A673 (cell line): Measurements from ENCODE around the gene USP14.

Experiments used
- EZH2 ChIP-seq: fragments of 200-600 bp; sonication (generic); IDR thresholded peaks from 2 replicates; pipeline ENCODE4 v1.6.1; 2017; ENCODE audit warnings: borderline replicate concordance, low read depth, mild to moderate bottlenecking, mixed read lengths, antibody characterized with exemption, low read length; ENCODE audit not compliant: poor library complexity, severe bottlenecking
- TF ChIP-seq, protein P1 (sequence below): fragments of 300-800, 200-600 bp; sonication (generic); conservative IDR thresholded peaks from 2 replicates; pipeline ENCODE4 v1.5.1; 2017; ENCODE audit warnings: low read depth, mild to moderate bottlenecking, antibody characterized with exemption, low read length, moderate library complexity, mixed read lengths

DNA sequence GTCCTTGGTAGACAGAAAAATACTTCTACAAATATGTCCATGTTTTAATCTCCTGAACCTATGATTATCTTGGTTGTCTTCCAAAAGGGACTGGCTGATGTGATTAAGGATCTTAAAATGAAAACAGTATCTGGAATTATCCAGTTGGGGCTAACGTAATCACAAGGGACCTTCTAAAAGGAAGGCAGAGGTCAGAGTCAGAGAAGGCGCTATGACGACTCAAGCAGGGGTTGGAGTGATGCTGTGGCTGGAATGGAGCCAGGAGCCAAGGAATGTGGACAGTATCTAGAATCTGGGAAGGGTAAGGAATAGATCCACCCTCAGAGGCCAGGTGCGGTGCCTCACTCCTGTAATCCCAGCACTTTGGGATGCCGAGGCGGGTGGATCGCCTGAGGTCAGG lies 4.2 kb upstream of the USP14 start:
- TF ChIP-seq, protein P1, sequence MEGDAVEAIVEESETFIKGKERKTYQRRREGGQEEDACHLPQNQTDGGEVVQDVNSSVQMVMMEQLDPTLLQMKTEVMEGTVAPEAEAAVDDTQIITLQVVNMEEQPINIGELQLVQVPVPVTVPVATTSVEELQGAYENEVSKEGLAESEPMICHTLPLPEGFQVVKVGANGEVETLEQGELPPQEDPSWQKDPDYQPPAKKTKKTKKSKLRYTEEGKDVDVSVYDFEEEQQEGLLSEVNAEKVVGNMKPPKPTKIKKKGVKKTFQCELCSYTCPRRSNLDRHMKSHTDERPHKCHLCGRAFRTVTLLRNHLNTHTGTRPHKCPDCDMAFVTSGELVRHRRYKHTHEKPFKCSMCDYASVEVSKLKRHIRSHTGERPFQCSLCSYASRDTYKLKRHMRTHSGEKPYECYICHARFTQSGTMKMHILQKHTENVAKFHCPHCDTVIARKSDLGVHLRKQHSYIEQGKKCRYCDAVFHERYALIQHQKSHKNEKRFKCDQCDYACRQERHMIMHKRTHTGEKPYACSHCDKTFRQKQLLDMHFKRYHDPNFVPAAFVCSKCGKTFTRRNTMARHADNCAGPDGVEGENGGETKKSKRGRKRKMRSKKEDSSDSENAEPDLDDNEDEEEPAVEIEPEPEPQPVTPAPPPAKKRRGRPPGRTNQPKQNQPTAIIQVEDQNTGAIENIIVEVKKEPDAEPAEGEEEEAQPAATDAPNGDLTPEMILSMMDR, result no peak
- no peak for TF ChIP-seq EZH2
